Stimulated activated memory B cell treated with anti-CD40 and anti-IgM and Interleukin-4, amounts not matched to agents 10 μg/mL and 1 μg/mL and 100 μg/mL, for 72 hours (primary cell): ENCODE data around the gene CNST.
"Not testable (repeated sequence)": the region's sequence is repeated elsewhere in the genome, so short reads cannot be mapped to it uniquely, and the experiment has no call there.

Source experiments
- ATAC-seq: fragments of 150-1000 bp; cut with Tn5 transposase; 2 replicates; pipeline ENCODE4 v1.10.0; 2021
- H3K27ac Mint-ChIP-seq: one replicate; pipeline ENCODE4 v1.8.0; 2022; ENCODE audit warnings: mild to moderate bottlenecking, mixed read lengths
- H3K27me3 Mint-ChIP-seq: one replicate; pipeline ENCODE4 v1.8.0; 2022; ENCODE audit warnings: mixed read lengths
- H3K36me3 Mint-ChIP-seq: one replicate; pipeline ENCODE4 v1.8.0; 2022; ENCODE audit warnings: mixed read lengths
- H3K4me1 Mint-ChIP-seq: one replicate; pipeline ENCODE4 v1.8.0; 2022; ENCODE audit warnings: mixed read lengths
- H3K4me3 Mint-ChIP-seq: one replicate; pipeline ENCODE4 v1.8.0; 2022; ENCODE audit warnings: mild to moderate bottlenecking, moderate library complexity, mixed read lengths
- H3K9me3 Mint-ChIP-seq: one replicate; pipeline ENCODE4 v1.8.0; 2022; ENCODE audit warnings: mixed read lengths

CNST gene

DNA sequence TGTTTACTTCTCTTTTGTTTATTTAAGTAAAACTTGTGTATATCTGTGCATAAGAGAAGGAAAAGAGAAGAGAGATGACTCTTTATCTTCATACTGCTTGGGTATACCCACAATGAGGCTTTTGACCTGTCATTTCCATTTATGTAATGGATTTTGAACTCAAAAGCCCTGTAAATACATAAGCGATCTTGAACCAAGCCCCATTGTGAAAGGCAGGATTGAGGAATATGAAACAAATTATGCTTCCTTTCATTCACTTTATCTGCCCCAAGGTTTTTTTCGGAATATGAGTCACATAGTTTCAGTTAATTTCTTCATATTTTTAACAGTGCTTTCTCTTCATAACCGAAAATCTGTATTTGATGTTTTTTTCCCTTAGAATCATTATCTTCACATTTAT lies 21.4 kb downstream of the CNST start:
- no peak for ATAC-seq
- H3K27ac Mint-ChIP-seq, result no peak overlapping the region
- no peak overlapping the region for H3K4me3 Mint-ChIP-seq
- peaks cover 32% of the 10 kb centered on the region for H3K36me3 Mint-ChIP-seq
- no peaks in the 10 kb centered on the region for H3K9me3 Mint-ChIP-seq
- no peaks in the 10 kb centered on the region for H3K27me3 Mint-ChIP-seq
- H3K4me1 Mint-ChIP-seq, result peaks cover 56% of the 10 kb centered on the region

DNA sequence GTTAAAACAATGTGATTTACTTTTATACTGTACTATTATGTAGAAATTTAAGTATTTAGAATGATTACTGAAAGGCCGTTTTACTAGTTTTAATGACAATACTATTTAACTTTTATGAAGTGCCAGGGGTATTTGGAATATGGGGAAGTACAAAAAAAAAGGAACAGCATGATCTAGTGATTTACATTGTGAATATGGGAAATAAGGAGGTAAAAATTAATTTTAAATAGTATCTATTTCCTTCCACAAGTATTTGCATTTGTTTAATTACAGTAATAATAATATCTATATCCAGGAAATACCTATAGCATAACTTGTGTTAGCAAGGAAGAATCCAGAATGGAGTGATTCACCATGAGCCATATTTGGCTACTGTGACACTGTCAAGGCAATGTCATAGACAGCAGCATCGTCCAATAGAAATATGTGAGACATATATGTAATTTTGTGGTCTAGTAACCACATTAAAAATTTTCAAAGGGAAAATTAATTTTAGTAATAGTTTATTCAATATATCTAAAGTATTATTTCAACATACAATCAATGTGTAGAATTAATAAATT lies 22.0 kb downstream of the CNST start:
- H3K36me3 Mint-ChIP-seq, result peaks cover 25% of the 10 kb centered on the region
- H3K27ac Mint-ChIP-seq, result no peak overlapping the region
- no peaks in the 10 kb centered on the region for H3K9me3 Mint-ChIP-seq
- peaks cover 52% of the 10 kb centered on the region for H3K4me1 Mint-ChIP-seq
- no peak for ATAC-seq
- no peak overlapping the region for H3K4me3 Mint-ChIP-seq
- no peaks in the 10 kb centered on the region for H3K27me3 Mint-ChIP-seq

DNA sequence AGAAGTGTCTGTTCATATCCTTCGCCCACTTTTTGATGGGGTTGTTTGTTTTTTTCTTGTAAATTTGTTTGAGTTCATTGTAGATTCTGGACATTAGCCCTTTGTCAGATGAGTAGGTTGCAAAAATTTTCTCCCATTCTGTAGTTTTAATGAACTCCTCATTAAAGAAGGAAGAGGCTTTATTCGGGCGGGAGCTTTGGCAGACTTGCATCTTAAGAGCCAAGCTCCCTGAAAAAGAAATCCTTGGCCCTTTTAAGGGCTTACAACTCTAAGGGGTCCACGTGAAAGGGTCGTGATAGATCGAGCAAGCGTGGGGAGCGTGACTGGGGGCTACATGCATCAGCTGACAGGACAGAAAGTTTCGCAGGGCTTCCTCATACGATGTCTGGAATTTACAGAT lies 23.7 kb downstream of the CNST start:
- not testable (repeated sequence) for H3K9me3 Mint-ChIP-seq, H3K4me3 Mint-ChIP-seq, H3K36me3 Mint-ChIP-seq, H3K27me3 Mint-ChIP-seq, H3K27ac Mint-ChIP-seq, ATAC-seq
- peaks cover 42% of the 10 kb centered on the region for H3K4me1 Mint-ChIP-seq

DNA sequence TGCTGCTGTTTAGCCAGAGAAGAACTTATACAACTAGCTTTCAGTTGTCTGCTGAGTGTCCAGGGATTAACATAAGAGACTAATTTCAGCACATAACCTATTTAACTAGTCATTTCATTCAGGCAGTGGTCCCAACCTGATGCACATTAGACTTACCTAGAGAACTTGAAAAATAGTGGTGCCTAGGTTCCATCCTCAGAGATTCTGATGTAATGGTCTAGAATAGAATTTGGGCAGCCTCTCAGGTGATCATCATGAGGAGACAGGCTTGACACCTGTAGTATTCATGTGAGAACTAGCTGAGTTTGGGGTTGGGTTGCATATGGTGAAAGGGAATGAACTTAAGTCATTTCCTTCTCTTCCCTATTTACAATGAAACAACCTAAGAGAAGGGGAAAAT lies 24.8 kb downstream of the CNST start:
- Mint-ChIP-seq H3K4me1 (peaks cover 45% of the 10 kb centered on the region), H3K9me3 (no peaks in the 10 kb centered on the region), H3K27me3 (no peaks in the 10 kb centered on the region), H3K4me3 (peak overlapping the region; percentile 43), H3K36me3 (peaks cover 16% of the 10 kb centered on the region), H3K27ac (peak overlapping the region; percentile 79)
- ATAC-seq, result peak; percentile 56

DNA sequence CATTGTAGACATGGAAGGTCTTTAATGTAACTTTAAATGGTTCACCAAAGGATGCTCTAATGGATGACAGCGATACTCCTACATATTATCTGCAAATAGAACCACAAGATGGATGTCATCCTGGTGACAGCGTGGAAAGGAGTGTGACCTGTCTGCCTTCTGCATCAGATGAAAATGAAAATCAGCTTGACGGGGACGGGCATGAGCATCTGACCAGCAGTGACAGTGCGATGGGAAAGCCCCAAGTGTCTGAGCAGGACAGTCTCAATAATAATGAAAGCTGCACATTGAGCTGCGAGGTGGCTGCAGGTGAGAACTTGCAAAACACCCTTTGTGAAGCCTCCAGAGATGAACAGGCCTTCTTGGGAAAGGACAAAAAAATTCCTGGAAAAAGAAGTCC lies 25.2 kb downstream of the CNST start:
- H3K36me3 Mint-ChIP-seq, result peaks cover 16% of the 10 kb centered on the region

DNA sequence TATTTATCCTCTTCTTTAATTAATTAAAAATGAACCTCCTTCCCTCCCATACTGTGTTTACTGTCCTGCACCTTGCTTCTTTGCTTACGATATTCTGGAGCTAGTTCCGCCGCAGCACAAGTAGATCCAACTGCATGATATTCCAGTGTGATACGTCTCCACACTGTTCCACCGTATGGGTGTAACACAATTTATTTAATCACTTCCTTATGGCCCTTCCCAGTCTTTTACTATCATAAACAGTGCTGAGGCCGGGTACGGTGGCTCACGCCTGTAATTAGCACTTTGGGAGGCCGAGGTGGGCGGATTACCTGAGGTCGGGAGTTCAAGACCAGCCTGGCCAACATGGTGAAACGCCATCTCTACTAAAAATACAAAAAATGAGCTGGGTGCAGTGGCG lies 25.7 kb downstream of the CNST start:
- Mint-ChIP-seq H3K27ac (peak overlapping the region; percentile 79), H3K4me1 (peaks cover 51% of the 10 kb centered on the region), H3K27me3 (no peaks in the 10 kb centered on the region), H3K4me3 (no peak overlapping the region), H3K36me3 (peaks cover 21% of the 10 kb centered on the region), H3K9me3 (no peaks in the 10 kb centered on the region)
- no peak for ATAC-seq

More for the DNA sequence above, 25.2 kb downstream of the CNST start:
- peak overlapping the region; percentile 79 for H3K27ac Mint-ChIP-seq
- H3K9me3 Mint-ChIP-seq, result no peaks in the 10 kb centered on the region
- no peaks in the 10 kb centered on the region for H3K27me3 Mint-ChIP-seq
- peak overlapping the region; percentile 43 for H3K4me3 Mint-ChIP-seq
- peaks cover 47% of the 10 kb centered on the region for H3K4me1 Mint-ChIP-seq
- ATAC-seq, result peak; percentile 93

DNA sequence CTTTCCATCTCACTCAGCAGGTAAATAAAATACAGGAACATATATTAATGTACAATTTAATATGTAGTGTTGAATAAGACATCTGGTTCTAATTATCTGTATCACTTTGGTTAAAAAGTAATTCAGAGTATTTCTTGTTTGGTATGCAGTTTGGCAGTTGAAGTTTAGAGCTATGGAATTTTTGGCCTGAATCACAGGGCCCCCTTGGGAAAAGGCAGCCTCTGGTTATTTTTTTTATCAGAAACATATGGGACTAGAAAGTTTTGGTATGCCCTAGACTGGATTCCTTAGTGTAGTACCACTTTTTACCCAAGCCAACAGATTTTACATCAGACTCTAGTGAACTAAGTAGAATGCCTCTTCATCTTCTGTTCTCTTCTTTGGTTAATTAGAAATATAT lies 26.4 kb downstream of the CNST start:
- H3K9me3 Mint-ChIP-seq, result no peaks in the 10 kb centered on the region
- peaks cover 53% of the 10 kb centered on the region for H3K4me1 Mint-ChIP-seq
- no peak overlapping the region for H3K4me3 Mint-ChIP-seq
- H3K27me3 Mint-ChIP-seq, result no peaks in the 10 kb centered on the region
- no peak overlapping the region for H3K27ac Mint-ChIP-seq
- no peak for ATAC-seq
- H3K36me3 Mint-ChIP-seq, result peaks cover 25% of the 10 kb centered on the region

DNA sequence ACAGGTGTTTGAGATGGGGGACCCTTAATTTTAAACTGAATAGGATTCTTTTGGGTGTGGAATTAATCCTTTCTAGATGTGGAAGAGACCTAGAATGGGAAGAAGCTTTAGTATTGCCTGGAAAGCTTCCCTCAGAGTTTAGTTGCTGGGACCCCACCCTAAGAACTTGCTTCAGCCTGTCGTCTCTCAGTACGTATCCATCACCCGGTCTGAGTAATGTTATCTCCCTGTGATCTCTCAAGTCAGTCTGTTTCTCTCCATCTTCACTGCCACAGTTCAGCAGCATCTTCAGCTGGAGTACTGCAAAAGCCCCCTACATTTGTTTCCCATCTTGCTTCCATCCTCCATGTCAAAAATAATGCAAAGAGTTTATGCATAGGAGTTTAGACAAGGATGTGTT lies 28.9 kb downstream of the CNST start:
- Mint-ChIP-seq H3K27ac (no peak overlapping the region), H3K4me1 (peaks cover 56% of the 10 kb centered on the region), H3K36me3 (peaks cover 32% of the 10 kb centered on the region), H3K4me3 (no peak overlapping the region), H3K9me3 (no peaks in the 10 kb centered on the region), H3K27me3 (no peaks in the 10 kb centered on the region)
- no peak for ATAC-seq

DNA sequence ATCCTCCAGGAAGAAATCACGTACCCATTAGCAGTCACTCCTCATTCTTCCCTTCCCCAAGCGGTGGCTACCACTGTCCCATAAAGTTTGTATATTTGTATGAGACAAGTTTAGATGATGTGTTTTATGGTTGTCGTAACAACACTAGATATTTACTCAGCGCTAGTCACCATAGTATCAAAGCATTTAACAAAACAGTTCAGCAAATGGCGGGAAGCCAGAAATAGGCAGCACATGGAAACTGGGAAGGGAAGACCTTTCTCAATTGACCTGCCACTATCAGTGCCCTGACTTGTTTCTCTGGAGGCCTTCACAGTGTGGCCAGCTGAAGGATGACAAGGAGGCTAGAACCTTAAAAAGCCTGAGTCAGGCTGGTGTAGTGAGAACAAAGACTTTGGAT lies 31.1 kb downstream of the CNST start:
- H3K4me3 Mint-ChIP-seq, result no peak overlapping the region
- H3K27ac Mint-ChIP-seq, result no peak overlapping the region
- ATAC-seq, result no peak
- no peaks in the 10 kb centered on the region for H3K9me3 Mint-ChIP-seq
- H3K36me3 Mint-ChIP-seq, result peaks cover 39% of the 10 kb centered on the region
- H3K4me1 Mint-ChIP-seq, result peaks cover 48% of the 10 kb centered on the region
- no peaks in the 10 kb centered on the region for H3K27me3 Mint-ChIP-seq

DNA sequence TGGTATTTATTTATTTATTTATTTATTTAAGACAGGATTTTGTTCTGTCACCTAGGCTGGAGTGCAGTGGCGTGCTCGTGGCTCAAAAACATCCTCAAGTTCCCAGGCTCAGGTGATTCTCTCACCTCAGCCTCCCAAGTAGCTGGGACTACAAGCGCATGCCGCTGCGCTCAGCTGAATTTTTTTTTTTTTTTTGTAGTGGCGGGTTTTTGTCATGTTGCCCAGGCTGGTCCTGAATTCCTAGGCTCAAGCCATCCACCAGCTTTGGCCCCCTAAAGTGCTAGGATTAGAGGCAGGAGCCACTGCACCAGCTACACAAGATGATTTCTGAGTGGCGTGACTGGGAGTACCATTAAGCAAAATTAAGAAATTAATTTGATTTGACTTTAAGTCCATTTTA lies 31.7 kb downstream of the CNST start:
- Mint-ChIP-seq H3K27me3 (no peaks in the 10 kb centered on the region), H3K9me3 (no peaks in the 10 kb centered on the region), H3K27ac (no peak overlapping the region), H3K4me1 (peaks cover 48% of the 10 kb centered on the region), H3K36me3 (peaks cover 43% of the 10 kb centered on the region), H3K4me3 (no peak overlapping the region)
- ATAC-seq, result no peak

DNA sequence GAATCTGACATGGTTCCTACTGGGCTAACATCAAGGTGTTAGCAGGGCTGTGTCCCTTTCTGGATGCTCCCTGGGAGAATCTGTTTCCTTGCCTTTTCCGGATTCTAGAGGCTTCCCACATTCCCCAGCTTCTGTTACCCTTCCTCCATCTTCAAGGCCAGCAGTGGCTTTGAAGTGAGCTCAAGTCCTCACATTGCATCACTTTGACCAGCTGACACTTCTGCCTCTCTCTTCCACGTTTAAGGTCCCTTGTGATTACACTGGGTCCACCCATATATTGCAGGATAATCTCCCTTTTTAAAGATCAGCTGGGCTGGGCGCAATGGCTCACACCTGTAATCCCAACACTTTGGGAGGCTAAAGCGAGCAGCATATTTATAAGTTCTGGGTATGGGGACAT lies 33.1 kb downstream of the CNST start:
- Mint-ChIP-seq H3K27ac (no peak overlapping the region), H3K4me3 (no peak overlapping the region), H3K9me3 (no peaks in the 10 kb centered on the region)

DNA sequence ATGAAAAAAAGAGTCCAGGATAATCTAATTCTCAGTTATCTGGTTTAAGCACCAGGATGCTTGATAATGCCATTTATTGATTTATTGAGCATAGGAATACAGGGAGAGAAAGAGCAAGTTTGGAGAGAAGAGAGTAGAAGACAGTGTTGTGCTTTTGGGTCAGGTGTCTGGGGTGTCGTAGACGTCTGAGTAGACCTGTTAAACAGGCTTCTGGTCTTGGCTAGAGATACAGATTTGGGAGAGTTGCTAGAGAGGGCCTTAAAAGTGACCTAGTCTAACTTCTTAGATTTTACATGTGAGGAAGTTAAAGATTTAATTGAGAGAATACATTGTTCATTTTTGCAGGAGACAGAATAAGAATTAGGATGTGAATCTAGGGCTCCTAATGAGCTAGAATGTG lies 34.3 kb downstream of the CNST start:
- H3K36me3 Mint-ChIP-seq, result peaks cover 42% of the 10 kb centered on the region
- H3K27ac Mint-ChIP-seq, result no peak overlapping the region
- peaks cover 39% of the 10 kb centered on the region for H3K4me1 Mint-ChIP-seq
- no peak for ATAC-seq
- H3K4me3 Mint-ChIP-seq, result no peak overlapping the region
- H3K27me3 Mint-ChIP-seq, result no peaks in the 10 kb centered on the region
- no peaks in the 10 kb centered on the region for H3K9me3 Mint-ChIP-seq

More for the DNA sequence above, 33.1 kb downstream of the CNST start:
- no peak for ATAC-seq
- Mint-ChIP-seq H3K36me3 (peaks cover 49% of the 10 kb centered on the region), H3K4me1 (peaks cover 48% of the 10 kb centered on the region), H3K27me3 (no peaks in the 10 kb centered on the region)

DNA sequence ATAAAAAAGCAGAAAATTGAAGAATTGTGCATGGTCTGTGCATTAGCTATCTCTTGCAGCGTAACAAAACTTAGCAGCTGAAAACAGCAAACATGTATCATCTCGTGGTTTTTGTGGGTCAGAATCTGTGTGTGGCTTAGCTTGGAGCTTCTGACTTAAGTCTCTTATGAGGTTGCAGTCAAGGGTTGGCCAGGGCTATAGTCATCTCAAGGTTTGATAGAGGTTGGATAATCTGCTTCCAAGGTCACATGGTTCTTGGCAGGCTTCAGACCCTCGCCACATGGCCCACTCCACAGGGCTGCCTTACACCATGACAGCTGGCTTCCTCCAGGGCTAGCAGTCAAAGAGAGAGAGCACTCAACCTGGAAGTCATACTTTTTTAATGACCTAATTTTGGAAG lies 35.9 kb downstream of the CNST start:
- Mint-ChIP-seq H3K4me1 (peaks cover 30% of the 10 kb centered on the region), H3K27me3 (no peaks in the 10 kb centered on the region), H3K36me3 (peaks cover 34% of the 10 kb centered on the region), H3K27ac (no peak overlapping the region), H3K9me3 (no peaks in the 10 kb centered on the region), H3K4me3 (no peak overlapping the region)
- ATAC-seq, result no peak

DNA sequence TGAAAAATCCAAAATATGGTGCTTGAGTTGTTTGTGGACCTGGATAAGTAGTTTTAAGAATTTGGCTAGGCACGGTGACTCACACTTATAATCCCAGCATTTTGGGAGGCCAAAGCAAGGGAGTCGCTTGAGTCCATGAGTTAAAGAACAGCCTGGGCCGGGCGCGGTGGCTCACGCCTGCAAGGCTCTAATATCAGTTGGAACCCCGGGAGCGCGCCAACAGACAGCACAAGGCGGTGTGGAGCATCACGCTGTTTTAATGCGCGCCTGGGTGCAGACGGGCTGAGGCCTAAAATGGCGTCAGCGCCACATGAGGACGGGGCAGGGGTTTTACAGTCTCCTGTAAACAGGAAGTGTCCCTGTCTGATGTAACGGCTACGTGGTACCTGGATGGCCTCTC lies 39.0 kb downstream of the CNST start:
- H3K36me3 Mint-ChIP-seq, result peaks cover 26% of the 10 kb centered on the region
- peaks cover 34% of the 10 kb centered on the region for H3K4me1 Mint-ChIP-seq
- not testable (repeated sequence) for H3K9me3 Mint-ChIP-seq, H3K27ac Mint-ChIP-seq, H3K27me3 Mint-ChIP-seq, ATAC-seq, H3K4me3 Mint-ChIP-seq

DNA sequence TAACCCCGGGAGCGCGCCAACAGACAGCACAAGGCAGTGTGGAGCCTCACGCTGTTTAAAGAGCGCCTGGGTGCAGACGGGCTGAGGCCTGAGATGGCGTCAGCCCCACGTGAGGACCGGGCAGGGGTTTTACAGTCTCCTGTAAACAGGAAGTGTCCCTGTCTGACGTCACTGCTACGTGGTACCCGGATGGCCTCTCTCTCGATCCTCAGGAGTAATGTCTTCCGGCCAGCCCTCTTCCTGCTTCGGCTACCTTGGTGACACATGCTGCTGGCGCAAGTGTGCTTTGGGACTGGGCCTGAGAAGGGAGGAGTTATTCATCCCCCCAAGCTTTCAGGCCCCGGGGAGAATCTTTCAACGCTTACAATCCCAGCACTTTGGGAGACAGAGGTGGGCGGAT lies 41.2 kb downstream of the CNST start:
- Mint-ChIP-seq H3K4me3 (no peak overlapping the region), H3K4me1 (peaks cover 40% of the 10 kb centered on the region)
- ATAC-seq, result no peak

DNA sequence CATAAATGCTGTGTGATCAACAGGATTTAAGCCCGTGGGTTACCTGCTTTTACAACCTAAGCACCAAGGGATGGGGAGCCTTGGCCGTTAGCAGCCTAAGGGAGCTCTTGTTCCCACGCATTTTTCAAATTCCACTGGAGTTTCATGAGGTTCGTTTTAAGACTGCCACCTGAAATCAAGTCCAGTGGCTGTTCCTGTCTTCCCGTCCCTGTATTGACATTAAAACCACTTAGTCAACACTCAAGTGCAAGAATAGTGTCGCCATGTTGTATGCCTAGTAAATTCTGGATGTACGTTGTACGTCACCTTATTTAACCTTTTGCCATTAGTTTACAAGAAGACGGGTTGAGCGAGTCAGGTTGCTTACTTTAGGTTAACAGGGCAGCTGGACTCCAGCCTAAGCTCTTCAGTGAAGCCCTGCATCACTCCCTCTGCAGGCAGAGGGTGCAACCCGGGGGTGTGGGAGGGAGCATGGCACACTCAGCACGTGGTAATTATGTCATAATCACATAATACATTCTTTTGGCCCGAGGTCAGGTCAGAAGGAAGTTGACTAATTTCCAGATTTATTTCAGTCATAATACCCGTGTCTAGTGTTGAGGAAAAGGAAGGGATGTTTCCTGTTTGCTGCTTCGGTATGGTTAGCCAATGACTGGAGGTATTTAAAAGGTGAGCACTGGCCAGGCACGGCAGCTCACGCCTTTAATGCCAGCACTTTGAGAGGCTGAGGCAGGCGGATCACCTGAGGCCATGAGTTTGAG lies 42.5 kb downstream of the CNST start:
- Mint-ChIP-seq H3K4me1 (peaks cover 47% of the 10 kb centered on the region), H3K27ac (peak overlapping the region; percentile 24), H3K27me3 (no peaks in the 10 kb centered on the region), H3K9me3 (no peaks in the 10 kb centered on the region), H3K36me3 (peaks cover 10% of the 10 kb centered on the region), H3K4me3 (no peak overlapping the region)
- ATAC-seq, result peak; percentile 36

More for the DNA sequence above, 41.2 kb downstream of the CNST start:
- Mint-ChIP-seq H3K27ac (no peak overlapping the region), H3K27me3 (no peaks in the 10 kb centered on the region), H3K9me3 (no peaks in the 10 kb centered on the region), H3K36me3 (peaks cover 15% of the 10 kb centered on the region)
